ENCODE results near the gene UCK1.

GRCh38 chr9:131523451-131524435, 7.3 kb downstream of the UCK1 start:
- TF ChIP-seq CTCF (IDR thresholded peaks at IDR 0.05) (no peak), POLR2A (IDR thresholded peaks at IDR 0.05) (no peak)
